ENCODE measurements around the gene HIP1.
"Not testable (repeated sequence)": the region's sequence is repeated elsewhere in the genome, so short reads cannot be mapped to it uniquely, and the experiment has no call there.

GRCh38 chr7:75780647-75781273 lies 42.0 kb upstream of the HIP1 start:
- TF ChIP-seq YY1 (IDR thresholded peaks at IDR 0.05; ENCODE audit: borderline replicate concordance in 1 of 3, control insufficient read depth in 1 of 3, extremely low read depth in 1 of 3, insufficient read depth in 3 of 3, insufficient read length in 1 of 3, insufficient replicate concordance in 2 of 3, low read depth in 1 of 3, low read length in 2 of 3); XRCC4 (IDR thresholded peaks at IDR 0.05; ENCODE audit: extremely low read depth, insufficient read depth, insufficient read length); STAT6 (CRISPR knock-in tag; IDR thresholded peaks at IDR 0.05); TAF1 (IDR thresholded peaks at IDR 0.05; ENCODE audit: control insufficient read depth, extremely low read depth, insufficient read depth, low read length, severe bottlenecking); POLR2A (conservative IDR thresholded peaks at IDR 0.05); TEAD1 (CRISPR knock-in tag; IDR thresholded peaks at IDR 0.05); TCF7L2 (IDR thresholded peaks at IDR 0.05; ENCODE audit: low read depth, low read length): not testable (repeated sequence)
- peak; percentile 37; the same call in 1 of the 2 replicates for TF ChIP-seq POLR2AphosphoS5 (IDR thresholded peaks at IDR 0.05; ENCODE audit: control insufficient read depth, insufficient read depth, low read depth, low read length)
- TF ChIP-seq, protein P1, sequence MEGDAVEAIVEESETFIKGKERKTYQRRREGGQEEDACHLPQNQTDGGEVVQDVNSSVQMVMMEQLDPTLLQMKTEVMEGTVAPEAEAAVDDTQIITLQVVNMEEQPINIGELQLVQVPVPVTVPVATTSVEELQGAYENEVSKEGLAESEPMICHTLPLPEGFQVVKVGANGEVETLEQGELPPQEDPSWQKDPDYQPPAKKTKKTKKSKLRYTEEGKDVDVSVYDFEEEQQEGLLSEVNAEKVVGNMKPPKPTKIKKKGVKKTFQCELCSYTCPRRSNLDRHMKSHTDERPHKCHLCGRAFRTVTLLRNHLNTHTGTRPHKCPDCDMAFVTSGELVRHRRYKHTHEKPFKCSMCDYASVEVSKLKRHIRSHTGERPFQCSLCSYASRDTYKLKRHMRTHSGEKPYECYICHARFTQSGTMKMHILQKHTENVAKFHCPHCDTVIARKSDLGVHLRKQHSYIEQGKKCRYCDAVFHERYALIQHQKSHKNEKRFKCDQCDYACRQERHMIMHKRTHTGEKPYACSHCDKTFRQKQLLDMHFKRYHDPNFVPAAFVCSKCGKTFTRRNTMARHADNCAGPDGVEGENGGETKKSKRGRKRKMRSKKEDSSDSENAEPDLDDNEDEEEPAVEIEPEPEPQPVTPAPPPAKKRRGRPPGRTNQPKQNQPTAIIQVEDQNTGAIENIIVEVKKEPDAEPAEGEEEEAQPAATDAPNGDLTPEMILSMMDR (IDR thresholded peaks at IDR 0.05 in 2 of 3, conservative IDR thresholded peaks at IDR 0.05 in 1 of 3; ENCODE audit: insufficient read depth in 2 of 3, low read depth in 1 of 3, low read length in 3 of 3): not testable (repeated sequence)
- TF ChIP-seq, protein P2, sequence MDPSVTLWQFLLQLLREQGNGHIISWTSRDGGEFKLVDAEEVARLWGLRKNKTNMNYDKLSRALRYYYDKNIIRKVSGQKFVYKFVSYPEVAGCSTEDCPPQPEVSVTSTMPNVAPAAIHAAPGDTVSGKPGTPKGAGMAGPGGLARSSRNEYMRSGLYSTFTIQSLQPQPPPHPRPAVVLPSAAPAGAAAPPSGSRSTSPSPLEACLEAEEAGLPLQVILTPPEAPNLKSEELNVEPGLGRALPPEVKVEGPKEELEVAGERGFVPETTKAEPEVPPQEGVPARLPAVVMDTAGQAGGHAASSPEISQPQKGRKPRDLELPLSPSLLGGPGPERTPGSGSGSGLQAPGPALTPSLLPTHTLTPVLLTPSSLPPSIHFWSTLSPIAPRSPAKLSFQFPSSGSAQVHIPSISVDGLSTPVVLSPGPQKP (CRISPR knock-in tag; IDR thresholded peaks at IDR 0.05): not testable (repeated sequence)
